Esophagus squamous epithelium (tissue), 5 donors: ENCODE results near the gene IGSF22. TPM values are rescaled to one million over a fixed set of nuclear protein-coding genes. Genes with fewer than 3 reads are reported as not detected.

Experiments used
- DNase-seq: peaks from one replicate; lab custom pipeline; 2025; lab: John Stamatoyannopoulos, UW
- H3K27ac ChIP-seq, 4 donors: fragments of 200-600 bp; sonication (generic); one replicate each; pipeline ENCODE4 v1.5.1; 2016 to 2019; ENCODE audit warnings: mild to moderate bottlenecking in 1 of 4
- H3K27me3 ChIP-seq, 4 donors: fragments of 200-600 bp; sonication (generic); 1 replicate in 3 of 4; 2 replicates in 1 of 4; pipeline versions ENCODE4 v1.5.1 to v1.6.0; 2017 to 2021; ENCODE audit warnings: antibody characterized with exemption in 1 of 4
- H3K36me3 ChIP-seq, 3 donors: fragments of 200-600 bp; sonication (generic); one replicate each; pipeline ENCODE4 v1.5.1; 2016 to 2019
- H3K4me1 ChIP-seq, 3 donors: fragments of 200-600 bp; sonication (generic); one replicate each; pipeline ENCODE4 v1.5.1; 2017 to 2019
- H3K4me3 ChIP-seq, 4 donors: fragments of 200-600 bp; sonication (generic); 1 replicate in 3 of 4; 2 replicates in 1 of 4; pipeline ENCODE4 v1.5.1; 2016 to 2019; ENCODE audit warnings: mild to moderate bottlenecking in 2 of 4, moderate library complexity in 1 of 4
- H3K9me3 ChIP-seq, 3 donors: fragments of 200-600 bp; sonication (generic); one replicate each; pipeline ENCODE4 v1.5.1; 2016 to 2019
- CTCF ChIP-seq, 6 experiments: fragments of 450-650 bp in 4 of 6; fragments of 200-600 bp in 2 of 6; sonication (generic) in 2 of 6; IDR thresholded peaks; one replicate each; pipeline ENCODE4 v1.5.1; 2016 to 2019; ENCODE audit warnings: antibody characterized with exemption in 6 of 6, mild to moderate bottlenecking in 4 of 6, moderate library complexity in 4 of 6
- POLR2A ChIP-seq, 4 donors: fragments of 450-650 bp; IDR thresholded peaks; one replicate each; pipeline ENCODE4 v1.6.1; 2017; ENCODE audit warnings: antibody characterized with exemption in 4 of 4, mild to moderate bottlenecking in 4 of 4, moderate library complexity in 3 of 4
- WGBS, 2 donors: methylation state at CpG; one replicate each; pipeline ENCODE4 v1.1.5; 2018; 5-methylcytosine and 5-hydroxymethylcytosine counted together
- intact Hi-C: fragments of 100-400 bp; cut with DNase I; formaldehyde crosslinking; loops from one replicate; pipeline ENCODE4 v1.15.0; 2022
- total RNA-seq, 4 donors: library from RNA; depleted of rRNA; stranded (reverse); fragments of >200 nt; gene quantifications; one replicate each; pipeline ENCODE4 v1.1.0, GENCODE V29; 2016
- donor health status: DM: yes; HTN: yes; CAD: no.

The IGSF22 gene
- total RNA-seq = under 1 TPM in 1 of 4 donors, not detected in 3; under 0.01 TPM

GRCh38 chr11:18726040-18726439 is at the start of gene IGSF22:
Gene IGSF22 (minus strand): TSS chr11:18726188. CDS start chr11:18724236, 1,952 bp downstream.
- H3K9me3 ChIP-seq = no peaks in the 10 kb centered on the region
- peaks cover 0 to 21% (median 10%) of the 10 kb centered on the region in 3 donors for H3K4me1 ChIP-seq
- no peak within 1 kb of the TSS for H3K27ac ChIP-seq
- no peaks in the 10 kb centered on the region for H3K36me3 ChIP-seq
- TF ChIP-seq CTCF (IDR thresholded peaks at IDR 0.05) (no peak), POLR2A (IDR thresholded peaks at IDR 0.05) (no peak)
- intact Hi-C loops = loop anchor here (10.0 kb wide), 1 partner anchor 181 kb away; no protein-coding TSS in a partner anchor
- no peak within 1 kb of the TSS for H3K4me3 ChIP-seq
- DNase-seq = no peak
- 79 to 81% methylated on average over 3 to 5 of the region's 7 CpGs for WGBS, 2 donors
- H3K27me3 ChIP-seq = no peaks in the 10 kb centered on the region

GRCh38 chr11:18774801-18775200 is 48.8 kb upstream of the IGSF22 start:
- H3K27ac ChIP-seq = no peak overlapping the region
- H3K4me1 ChIP-seq = no peaks in the 10 kb centered on the region
- peaks cover 0 to 22% (median 0%) of the 10 kb centered on the region in 4 donors for H3K27me3 ChIP-seq
- no peak for DNase-seq
- H3K9me3 ChIP-seq = no peaks in the 10 kb centered on the region
- intact Hi-C loops = no loop called here
- 60 to 73% methylated on average over 5 to 7 of the region's 7 CpGs for WGBS, 2 donors
- TF ChIP-seq POLR2A (IDR thresholded peaks at IDR 0.05) (no peak), CTCF (IDR thresholded peaks at IDR 0.05) (no peak)
- H3K36me3 ChIP-seq = no peaks in the 10 kb centered on the region
- no peak overlapping the region for H3K4me3 ChIP-seq

- no peak overlapping the region for H3K4me3 ChIP-seq
- H3K9me3 ChIP-seq = no peaks in the 10 kb centered on the region
- H3K4me1 ChIP-seq = no peaks in the 10 kb centered on the region
- H3K27me3 ChIP-seq = peaks cover 0 to 22% (median 0%) of the 10 kb centered on the region in 4 donors
- no peak overlapping the region for H3K27ac ChIP-seq
- WGBS, 2 donors = 59 to 75% methylated on average over 3 of the region's 3 CpGs
- H3K36me3 ChIP-seq = no peaks in the 10 kb centered on the region
- TF ChIP-seq POLR2A (IDR thresholded peaks at IDR 0.05) (no peak), CTCF (IDR thresholded peaks at IDR 0.05) (no peak)
- DNase-seq = no peak
- intact Hi-C loops = no loop called here
Observed at GRCh38 chr11:18773681-18774080, 47.7 kb upstream of the IGSF22 start.

GRCh38 chr11:18773104-18773503 is 47.1 kb upstream of the IGSF22 start:
- no peak for DNase-seq
- Histone ChIP-seq H3K27me3 (peaks cover 0 to 22% (median 0%) of the 10 kb centered on the region in 4 donors), H3K4me3 (no peak overlapping the region), H3K4me1 (no peaks in the 10 kb centered on the region), H3K36me3 (no peaks in the 10 kb centered on the region), H3K27ac (no peak overlapping the region), H3K9me3 (no peaks in the 10 kb centered on the region)
- intact Hi-C loops = no loop called here
- TF ChIP-seq CTCF (IDR thresholded peaks at IDR 0.05) (no peak), POLR2A (IDR thresholded peaks at IDR 0.05) (no peak)
- 50 to 91% methylated on average over 3 to 4 of the region's 8 CpGs for WGBS, 2 donors

- DNase-seq = no peak
- H3K27ac ChIP-seq = no peak overlapping the region
- no peaks in the 10 kb centered on the region for H3K9me3 ChIP-seq
- H3K4me3 ChIP-seq = no peak overlapping the region
- H3K4me1 ChIP-seq = no peaks in the 10 kb centered on the region
- peaks cover 0 to 22% (median 0%) of the 10 kb centered on the region in 4 donors for H3K27me3 ChIP-seq
- 61 to 66% methylated on average over 3 to 4 of the region's 5 CpGs for WGBS, 2 donors
- no peaks in the 10 kb centered on the region for H3K36me3 ChIP-seq
- intact Hi-C loops = no loop called here
- TF ChIP-seq CTCF (IDR thresholded peaks at IDR 0.05) (no peak), POLR2A (IDR thresholded peaks at IDR 0.05) (no peak)
Observed at GRCh38 chr11:18772211-18772610, 46.2 kb upstream of the IGSF22 start.
